ENCODE results near the gene CARNS1. TPM values are rescaled to one million over a fixed set of nuclear protein-coding genes. Genes with fewer than 3 reads are reported as not detected.
"Not testable (repeated sequence)": the region's sequence is repeated elsewhere in the genome, so short reads cannot be mapped to it uniquely, and the experiment has no call there.

CARNS1 gene
- total RNA-seq, 1 donor from 2014 or later, result 0.62 TPM

DNA sequence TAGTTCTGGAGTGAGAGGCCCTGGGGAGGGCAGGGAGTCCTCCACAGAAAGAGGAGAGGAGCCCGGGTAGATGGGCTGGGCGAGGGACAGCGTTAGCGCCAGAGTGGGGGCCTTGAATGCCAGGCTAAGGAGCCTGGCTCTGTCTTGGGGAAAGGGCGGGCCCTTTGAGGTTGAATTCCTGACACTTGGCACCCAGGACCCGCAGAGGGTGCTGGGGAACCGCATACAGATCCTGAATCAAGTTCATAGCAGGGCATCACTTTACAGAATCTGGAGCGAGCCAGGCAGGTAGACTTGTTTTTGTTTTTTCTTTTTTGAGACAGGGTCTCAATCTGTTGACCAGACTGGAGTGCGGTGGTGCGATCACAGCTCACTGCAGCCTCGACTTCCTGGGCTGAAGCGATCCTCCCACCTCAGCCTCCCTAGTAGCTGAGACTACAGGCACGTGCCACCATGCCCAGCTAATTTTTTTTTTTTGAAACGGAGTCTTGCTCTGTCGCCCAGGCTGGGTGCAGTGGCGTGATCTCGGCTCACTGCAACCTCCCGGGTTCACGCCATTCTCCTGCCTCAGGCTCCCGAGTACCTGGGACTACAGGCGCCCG is 6.1 kb downstream of the CARNS1 start:
- Mint-ChIP-seq H3K27me3 (ENCODE audit: insufficient read depth) (peaks cover 6% of the 10 kb centered on the region), H3K4me3 (peak overlapping the region; percentile 72), H3K4me1 (ENCODE audit: low read depth) (peaks cover 28% of the 10 kb centered on the region), H3K27ac (peak overlapping the region; percentile 70), H3K9me3 (no peaks in the 10 kb centered on the region), H3K36me3 (ENCODE audit: low read depth) (no peaks in the 10 kb centered on the region)
- intact Hi-C loops (cut with micrococcal nuclease), result loop anchor here (1.0 to 2.0 kb wide), 4 partner anchors 12 to 43 kb away; no protein-coding TSS in a partner anchor
- no peak for DNase-seq (ENCODE audit: low spot score)

DNA sequence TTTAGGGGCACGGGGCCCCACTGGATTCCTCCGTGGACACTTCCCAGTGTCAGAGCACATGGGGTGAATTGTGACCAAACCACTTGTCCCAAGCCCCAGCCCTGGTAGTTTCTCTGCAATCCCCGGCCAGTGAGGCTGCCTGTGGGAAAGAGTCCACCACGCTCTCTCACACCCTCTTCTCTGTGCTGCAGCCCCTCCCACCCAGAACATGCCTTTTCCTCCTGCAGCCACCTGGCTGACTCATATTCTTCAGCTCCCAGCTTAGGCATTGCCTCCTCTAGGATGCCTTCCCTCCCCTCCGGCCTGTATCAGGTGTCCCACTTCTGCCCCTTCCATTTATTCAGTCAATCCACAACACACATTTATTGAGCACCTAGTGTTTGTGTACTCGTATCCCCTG is 7.4 kb downstream of the CARNS1 start:
- H3K4me1 Mint-ChIP-seq (ENCODE audit: low read depth), result peaks cover 29% of the 10 kb centered on the region

DNA sequence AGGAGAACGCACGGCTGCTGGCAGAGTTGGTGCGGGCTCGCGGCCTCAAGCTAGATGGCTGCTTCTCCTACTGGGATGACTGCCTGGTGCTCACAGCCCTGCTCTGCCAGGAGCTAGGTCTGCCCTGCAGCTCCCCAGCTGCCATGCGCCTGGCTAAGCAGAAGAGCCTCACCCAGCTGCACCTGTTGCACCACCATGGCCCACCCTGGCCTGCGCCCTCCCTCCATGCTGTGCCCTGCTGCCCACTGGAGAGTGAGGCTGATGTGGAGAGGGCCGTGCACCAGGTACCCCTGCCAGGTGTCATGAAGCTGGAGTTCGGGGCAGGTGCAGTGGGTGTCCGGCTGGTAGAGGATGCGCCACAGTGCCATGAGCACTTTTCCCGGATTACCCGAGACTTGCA is 8.0 kb downstream of the CARNS1 start:
- peaks cover 31% of the 10 kb centered on the region for H3K4me1 Mint-ChIP-seq (ENCODE audit: low read depth)
- DNase-seq (ENCODE audit: low spot score), result no peak
- peaks cover 1% of the 10 kb centered on the region for H3K36me3 Mint-ChIP-seq (ENCODE audit: low read depth)
- no peak overlapping the region for H3K27ac Mint-ChIP-seq
- intact Hi-C loops (cut with micrococcal nuclease), result no loop called here
- H3K4me3 Mint-ChIP-seq, result no peak overlapping the region
- peaks cover 1% of the 10 kb centered on the region for H3K27me3 Mint-ChIP-seq (ENCODE audit: insufficient read depth)
- H3K9me3 Mint-ChIP-seq, result no peaks in the 10 kb centered on the region

More for the DNA sequence above, 7.4 kb downstream of the CARNS1 start:
- no peak overlapping the region for H3K4me3 Mint-ChIP-seq
- H3K27ac Mint-ChIP-seq, result no peak overlapping the region
- H3K36me3 Mint-ChIP-seq (ENCODE audit: low read depth), result no peaks in the 10 kb centered on the region
- peaks cover 1% of the 10 kb centered on the region for H3K27me3 Mint-ChIP-seq (ENCODE audit: insufficient read depth)
- no peak for DNase-seq (ENCODE audit: low spot score)
- H3K9me3 Mint-ChIP-seq, result no peaks in the 10 kb centered on the region
- intact Hi-C loops (cut with micrococcal nuclease), result no loop called here

DNA sequence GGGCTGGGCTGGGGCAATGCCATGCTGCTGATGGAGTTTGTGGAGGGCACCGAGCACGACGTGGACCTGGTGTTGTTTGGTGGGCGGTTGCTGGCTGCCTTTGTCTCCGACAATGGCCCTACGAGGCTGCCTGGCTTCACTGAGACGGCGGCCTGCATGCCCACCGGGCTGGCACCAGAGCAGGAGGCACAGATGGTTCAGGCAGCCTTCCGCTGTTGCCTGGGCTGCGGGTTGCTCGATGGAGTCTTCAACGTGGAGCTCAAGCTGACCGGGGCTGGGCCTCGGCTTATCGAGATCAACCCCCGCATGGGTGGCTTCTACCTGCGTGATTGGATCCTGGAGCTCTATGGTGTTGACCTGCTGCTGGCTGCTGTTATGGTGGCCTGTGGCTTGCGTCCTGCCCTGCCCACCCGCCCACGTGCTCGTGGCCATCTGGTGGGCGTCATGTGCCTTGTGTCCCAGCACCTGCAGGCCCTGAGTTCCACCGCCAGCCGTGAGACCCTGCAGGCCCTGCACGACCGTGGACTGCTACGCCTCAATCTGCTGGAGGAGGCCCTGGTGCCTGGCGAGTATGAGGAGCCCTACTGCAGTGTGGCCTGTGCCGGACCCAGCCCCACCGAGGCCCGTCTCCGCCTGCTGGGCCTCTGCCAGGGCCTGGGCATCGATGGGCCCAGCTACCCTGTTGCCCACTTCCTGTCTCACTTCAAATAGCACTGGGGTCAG is 8.6 kb downstream of the CARNS1 start:
- DNase-seq (ENCODE audit: low spot score), result no peak
- Mint-ChIP-seq H3K27me3 (ENCODE audit: insufficient read depth) (peaks cover 1% of the 10 kb centered on the region), H3K27ac (no peak overlapping the region), H3K36me3 (ENCODE audit: low read depth) (peaks cover 1% of the 10 kb centered on the region), H3K4me1 (ENCODE audit: low read depth) (peaks cover 31% of the 10 kb centered on the region), H3K4me3 (no peak overlapping the region), H3K9me3 (no peaks in the 10 kb centered on the region)
- intact Hi-C loops (cut with micrococcal nuclease), result no loop called here

DNA sequence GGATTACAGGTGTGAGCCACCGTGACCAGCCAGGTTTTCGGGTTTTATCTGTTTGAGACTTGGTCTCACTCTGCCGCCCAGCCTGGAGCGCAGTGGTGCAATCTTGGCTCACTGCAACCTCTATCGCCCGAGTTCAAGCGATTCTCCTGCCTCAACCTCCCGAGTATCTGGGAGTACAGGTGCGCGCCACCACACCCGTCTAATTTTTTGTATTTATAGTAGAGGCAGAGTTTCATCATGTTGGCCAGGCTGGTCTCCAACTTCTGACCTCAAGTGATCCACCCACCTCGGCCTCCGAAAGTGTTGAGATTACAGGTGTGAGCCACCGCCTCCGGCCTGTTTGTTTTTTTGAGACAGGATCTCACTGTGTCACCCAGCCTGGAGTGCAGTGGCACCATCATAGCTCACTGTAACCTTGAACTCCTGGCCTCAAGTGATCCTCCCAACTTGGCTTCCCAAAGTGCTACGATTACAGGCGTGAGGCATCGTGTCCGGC is 11.9 kb downstream of the CARNS1 start:
- H3K27me3 Mint-ChIP-seq (ENCODE audit: insufficient read depth); H3K9me3 Mint-ChIP-seq; intact Hi-C loops (cut with micrococcal nuclease); DNase-seq (ENCODE audit: low spot score): not testable (repeated sequence)
- Mint-ChIP-seq H3K4me1 (ENCODE audit: low read depth) (peaks cover 35% of the 10 kb centered on the region), H3K36me3 (ENCODE audit: low read depth) (peaks cover 14% of the 10 kb centered on the region), H3K27ac (peak overlapping the region; percentile 97), H3K4me3 (peak overlapping the region; percentile 98)

DNA sequence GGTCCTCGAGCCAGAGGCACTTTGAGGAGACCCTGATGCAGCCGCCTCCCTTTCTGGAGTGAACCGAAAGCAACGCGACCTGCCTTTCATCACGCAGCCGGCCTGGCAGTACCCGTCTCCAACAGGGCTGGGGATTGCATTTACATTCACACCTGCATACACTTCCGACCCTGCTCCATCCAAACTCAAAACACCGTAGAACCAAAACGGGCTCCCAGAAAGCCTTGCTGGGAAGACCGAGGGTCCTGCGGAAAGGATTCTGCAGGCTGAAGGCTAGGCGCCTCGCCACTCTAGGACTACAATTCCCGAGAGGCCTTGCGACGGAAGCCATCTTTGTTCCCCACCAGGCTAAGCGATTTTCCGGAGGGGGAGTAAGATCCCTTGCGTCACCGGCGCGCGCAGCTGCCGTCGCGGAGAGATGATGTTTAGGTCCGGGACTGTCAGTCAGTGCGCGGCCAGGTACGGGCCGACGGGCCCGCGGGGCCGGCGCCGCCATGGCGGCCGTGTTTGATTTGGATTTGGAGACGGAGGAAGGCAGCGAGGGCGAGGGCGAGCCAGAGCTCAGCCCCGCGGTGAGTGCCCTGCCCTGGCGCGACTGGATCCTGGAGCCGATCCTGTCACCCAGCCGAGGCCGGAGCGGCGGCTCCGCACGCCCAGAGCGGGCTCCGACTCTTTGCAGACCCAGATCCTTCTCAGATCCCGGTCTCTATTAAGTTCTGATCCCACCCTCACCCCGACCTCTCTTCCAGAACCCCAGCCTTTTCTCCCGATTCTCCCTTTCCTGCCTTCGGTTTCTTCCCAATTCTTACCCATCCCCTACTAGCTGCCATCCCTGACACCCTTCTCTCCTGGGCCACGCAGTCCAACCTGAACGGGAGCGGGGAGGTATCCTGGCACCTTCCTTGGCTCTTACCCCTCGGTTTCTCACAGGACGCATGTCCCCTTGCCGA is 12.8 kb downstream of the CARNS1 start, which contains the start of gene RPS6KB2:
Gene RPS6KB2 (plus strand): TSS at position 443 of the 950 bp plus-strand sequence. CDS start 52 bp downstream, at position 495.
- DNase-seq (ENCODE audit: low spot score), result peak; percentile 98
- Mint-ChIP-seq H3K9me3 (no peaks in the 10 kb centered on the region), H3K27me3 (ENCODE audit: insufficient read depth) (no peaks in the 10 kb centered on the region), H3K4me1 (ENCODE audit: low read depth) (peaks cover 27% of the 10 kb centered on the region), H3K27ac (peak within 1 kb of the TSS; percentile 97), H3K4me3 (peak within 1 kb of the TSS; percentile 98), H3K36me3 (ENCODE audit: low read depth) (peaks cover 15% of the 10 kb centered on the region)
- intact Hi-C loops (cut with micrococcal nuclease), result loop anchor here (1.0 kb wide), 9 partner anchors 8 to 377 kb away; partner anchors contain the start of genes AIP, CDK2AP2, NDUFV1 and TMEM134

DNA sequence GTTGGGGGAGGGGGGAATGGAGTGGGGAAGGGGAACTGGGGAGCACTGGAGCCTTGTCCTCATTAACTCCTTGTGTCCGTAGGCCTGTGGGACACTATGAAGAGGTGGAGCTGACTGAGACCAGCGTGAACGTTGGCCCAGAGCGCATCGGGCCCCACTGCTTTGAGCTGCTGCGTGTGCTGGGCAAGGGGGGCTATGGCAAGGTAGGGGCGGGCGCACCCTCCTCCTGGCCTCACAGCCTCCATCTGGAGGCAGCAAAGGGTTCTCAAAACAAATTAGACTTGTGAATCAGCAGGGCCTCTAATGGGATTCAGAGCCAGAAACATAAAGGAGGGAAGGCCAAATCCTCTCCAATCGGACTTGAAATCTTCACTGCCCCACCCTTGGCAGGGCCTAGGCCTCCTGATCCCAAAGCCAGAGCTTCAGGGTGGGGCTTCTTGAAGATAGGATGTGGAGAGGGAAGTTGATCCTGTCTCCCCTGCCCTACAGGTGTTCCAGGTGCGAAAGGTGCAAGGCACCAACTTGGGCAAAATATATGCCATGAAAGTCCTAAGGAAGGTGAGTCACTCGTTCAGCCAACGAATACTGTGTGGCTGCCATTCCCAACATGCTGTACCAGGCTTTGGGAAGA is 13.7 kb downstream of the CARNS1 start:
- H3K36me3 Mint-ChIP-seq (ENCODE audit: low read depth), result peaks cover 17% of the 10 kb centered on the region
- DNase-seq (ENCODE audit: low spot score), result no peak
- intact Hi-C loops (cut with micrococcal nuclease), result no loop called here
- peak overlapping the region; percentile 87 for H3K27ac Mint-ChIP-seq
- H3K9me3 Mint-ChIP-seq, result no peaks in the 10 kb centered on the region
- peak overlapping the region; percentile 98 for H3K4me3 Mint-ChIP-seq
- no peaks in the 10 kb centered on the region for H3K27me3 Mint-ChIP-seq (ENCODE audit: insufficient read depth)
- H3K4me1 Mint-ChIP-seq (ENCODE audit: low read depth), result peaks cover 27% of the 10 kb centered on the region

DNA sequence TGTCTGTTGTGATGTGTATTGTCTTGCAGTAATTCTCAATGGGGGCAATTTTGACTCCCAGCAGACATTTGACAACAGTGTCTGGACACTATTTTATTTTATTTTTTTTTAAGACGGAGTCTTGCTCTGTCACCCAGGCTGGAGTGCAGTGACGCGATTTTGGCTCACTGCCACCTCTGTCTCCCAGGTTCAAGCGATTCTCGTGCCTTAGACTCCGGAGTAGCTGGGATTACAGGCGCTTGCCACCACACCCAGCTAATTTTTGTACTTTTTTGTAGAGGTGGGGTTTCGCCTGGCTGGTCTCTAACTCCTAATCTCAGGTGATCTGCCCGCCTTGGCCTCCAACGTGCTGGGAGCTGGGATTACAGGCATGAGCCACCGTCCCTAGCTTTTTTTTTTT is 14.2 kb downstream of the CARNS1 start:
- H3K4me1 Mint-ChIP-seq (ENCODE audit: low read depth), result peaks cover 25% of the 10 kb centered on the region
- peak overlapping the region; percentile 98 for H3K4me3 Mint-ChIP-seq
- intact Hi-C loops (cut with micrococcal nuclease), result no loop called here
- no peak overlapping the region for H3K27ac Mint-ChIP-seq
- H3K27me3 Mint-ChIP-seq (ENCODE audit: insufficient read depth), result no peaks in the 10 kb centered on the region
- H3K36me3 Mint-ChIP-seq (ENCODE audit: low read depth), result peaks cover 17% of the 10 kb centered on the region
- no peaks in the 10 kb centered on the region for H3K9me3 Mint-ChIP-seq
- no peak for DNase-seq (ENCODE audit: low spot score)

DNA sequence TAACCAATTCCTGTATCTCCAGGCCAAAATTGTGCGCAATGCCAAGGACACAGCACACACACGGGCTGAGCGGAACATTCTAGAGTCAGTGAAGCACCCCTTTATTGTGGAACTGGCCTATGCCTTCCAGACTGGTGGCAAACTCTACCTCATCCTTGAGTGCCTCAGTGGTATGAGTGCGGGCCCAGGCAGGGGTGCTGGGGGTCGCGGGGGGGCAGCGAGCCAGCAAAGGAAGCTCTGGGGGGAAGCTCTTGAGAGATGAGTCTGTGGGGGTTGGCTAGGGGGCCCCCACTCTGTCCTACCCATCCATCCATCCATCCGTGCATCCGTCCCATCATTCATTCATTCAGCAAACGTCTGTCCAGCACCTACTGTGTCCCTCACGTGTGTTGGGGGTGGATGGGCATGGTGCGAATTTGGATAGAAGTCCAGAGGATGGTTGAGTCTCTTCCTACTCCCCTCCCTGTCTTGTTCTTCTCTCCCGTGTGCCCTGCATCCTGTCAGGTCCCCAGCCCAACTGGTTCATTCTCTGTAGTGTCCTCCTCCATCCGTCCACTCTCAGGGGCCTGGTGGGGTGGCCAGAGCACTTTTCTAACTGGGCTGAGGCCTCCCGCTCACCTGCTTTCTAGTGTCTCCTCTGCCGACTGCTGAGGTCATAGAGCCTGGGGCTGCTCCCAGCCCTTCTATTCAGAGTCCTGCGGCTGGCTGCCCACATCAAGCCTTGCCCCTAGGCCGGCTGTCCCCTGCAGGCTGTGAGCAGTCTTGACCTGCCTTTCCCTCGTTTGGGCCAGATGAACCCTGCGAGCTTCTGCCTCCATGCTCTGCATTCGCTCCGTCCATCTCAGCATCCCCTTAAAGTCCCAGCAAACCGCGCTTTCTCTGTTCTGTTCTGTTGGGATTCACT is 16.1 kb downstream of the CARNS1 start:
- Mint-ChIP-seq H3K4me1 (ENCODE audit: low read depth) (peaks cover 19% of the 10 kb centered on the region), H3K27ac (peak overlapping the region; percentile 63), H3K27me3 (ENCODE audit: insufficient read depth) (no peaks in the 10 kb centered on the region), H3K9me3 (no peaks in the 10 kb centered on the region), H3K36me3 (ENCODE audit: low read depth) (peaks cover 25% of the 10 kb centered on the region), H3K4me3 (peak overlapping the region; percentile 67)
- no peak for DNase-seq (ENCODE audit: low spot score)
- intact Hi-C loops (cut with micrococcal nuclease), result no loop called here

DNA sequence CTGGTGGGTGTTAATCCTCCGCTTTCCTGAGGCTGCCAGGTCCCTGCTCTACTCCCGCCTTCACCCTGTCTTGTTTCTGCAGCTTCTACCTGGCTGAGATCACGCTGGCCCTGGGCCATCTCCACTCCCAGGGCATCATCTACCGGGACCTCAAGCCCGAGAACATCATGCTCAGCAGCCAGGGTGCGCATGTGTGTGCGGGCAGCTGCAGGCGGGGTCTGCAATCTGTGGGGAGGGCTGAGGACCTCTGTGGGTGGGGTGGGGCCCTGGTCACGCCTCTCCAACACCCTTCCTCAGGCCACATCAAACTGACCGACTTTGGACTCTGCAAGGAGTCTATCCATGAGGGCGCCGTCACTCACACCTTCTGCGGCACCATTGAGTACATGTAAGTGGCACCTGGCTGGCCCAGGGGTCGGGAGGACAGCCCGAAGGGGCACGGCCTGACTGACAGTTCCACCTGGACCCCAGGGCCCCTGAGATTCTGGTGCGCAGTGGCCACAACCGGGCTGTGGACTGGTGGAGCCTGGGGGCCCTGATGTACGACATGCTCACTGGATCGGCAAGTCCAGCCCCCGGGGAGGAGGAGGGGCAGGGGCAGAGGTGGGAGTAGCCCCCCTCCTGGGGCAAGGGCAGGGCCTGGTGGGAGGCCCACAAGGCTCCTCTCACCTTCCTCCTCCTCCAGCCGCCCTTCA is 17.3 kb downstream of the CARNS1 start:
- Mint-ChIP-seq H3K4me3 (no peak overlapping the region), H3K9me3 (no peaks in the 10 kb centered on the region), H3K27ac (peak overlapping the region; percentile 63), H3K27me3 (ENCODE audit: insufficient read depth) (no peaks in the 10 kb centered on the region), H3K36me3 (ENCODE audit: low read depth) (peaks cover 29% of the 10 kb centered on the region), H3K4me1 (ENCODE audit: low read depth) (peaks cover 18% of the 10 kb centered on the region)
- intact Hi-C loops (cut with micrococcal nuclease), result no loop called here
- no peak for DNase-seq (ENCODE audit: low spot score)

Measured in activated T-helper 1 cell treated with anti-CD3 and anti-CD28 coated beads, Interleukin-12 subunit alpha, Interleukin-12 subunit beta, Interleukin-2, Interleukin-4 antibody, amounts not matched to agents 30 ng/mL and 10 ng/mL and 1 ng/mL, durations not matched to agents 14 hours and 24 hours and 36 hours (primary cell).